Measurements from ENCODE around the gene TBC1D22A. TPM values are rescaled to one million over a fixed set of nuclear protein-coding genes. Genes with fewer than 3 reads are reported as not detected.

The TBC1D22A gene
- total RNA-seq, 1 donor from 2014 or later: 18.9 TPM

GRCh38 chr22:47054231-47055072 is 292.0 kb downstream of the TBC1D22A start:
- Mint-ChIP-seq H3K27me3 (ENCODE audit: low read depth) (no peaks in the 10 kb centered on the region), H3K27ac (ENCODE audit: unreplicated experiment) (no peak overlapping the region), H3K9me3 (ENCODE audit: low read depth) (no peaks in the 10 kb centered on the region), H3K36me3 (ENCODE audit: low read depth) (peaks cover 2% of the 10 kb centered on the region), H3K4me1 (ENCODE audit: low read depth) (peaks cover 15% of the 10 kb centered on the region), H3K4me3 (ENCODE audit: unreplicated experiment) (no peak overlapping the region)
- TF ChIP-seq CTCF (IDR thresholded peaks at IDR 0.05): no peak
- DNase-seq (ENCODE audit: low spot score): peak; percentile 71

- no peak overlapping the region for H3K27ac Mint-ChIP-seq (ENCODE audit: unreplicated experiment)
Observed at GRCh38 chr22:47055073-47055355, 292.6 kb downstream of the TBC1D22A start.

DNA sequence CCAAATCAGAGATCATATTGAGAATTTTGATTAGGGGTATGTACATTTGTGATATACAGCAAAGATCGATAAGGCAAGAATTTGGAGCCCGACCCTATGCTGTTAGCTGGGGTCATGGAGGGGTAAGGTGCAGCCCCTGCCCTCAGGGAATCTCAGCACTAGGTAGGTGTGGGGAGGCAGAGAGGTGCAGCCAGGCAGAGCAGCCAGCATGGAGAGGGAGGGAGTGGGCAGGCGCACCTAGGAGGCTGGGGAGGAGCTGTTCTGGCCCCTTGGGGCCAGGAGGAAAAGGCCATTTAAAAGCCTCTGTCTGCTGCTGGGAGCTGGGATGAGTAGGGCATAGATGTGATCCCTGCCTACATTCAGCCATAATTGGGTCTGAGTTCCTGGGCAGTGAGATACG is 293.0 kb downstream of the TBC1D22A start:
- peaks cover 2% of the 10 kb centered on the region for H3K36me3 Mint-ChIP-seq (ENCODE audit: low read depth)
- TF ChIP-seq CTCF (IDR thresholded peaks at IDR 0.05): no peak
- DNase-seq (ENCODE audit: low spot score): peak; percentile 59
- no peaks in the 10 kb centered on the region for H3K27me3 Mint-ChIP-seq (ENCODE audit: low read depth)
- no peak overlapping the region for H3K27ac Mint-ChIP-seq (ENCODE audit: unreplicated experiment)
- no peak overlapping the region for H3K4me3 Mint-ChIP-seq (ENCODE audit: unreplicated experiment)
- H3K9me3 Mint-ChIP-seq (ENCODE audit: low read depth): no peaks in the 10 kb centered on the region
- peaks cover 15% of the 10 kb centered on the region for H3K4me1 Mint-ChIP-seq (ENCODE audit: low read depth)

More at GRCh38 chr22:47055073-47055355, 292.6 kb downstream of the TBC1D22A start:
- peaks cover 2% of the 10 kb centered on the region for H3K36me3 Mint-ChIP-seq (ENCODE audit: low read depth)
- no peaks in the 10 kb centered on the region for H3K9me3 Mint-ChIP-seq (ENCODE audit: low read depth)
- H3K4me1 Mint-ChIP-seq (ENCODE audit: low read depth): peaks cover 15% of the 10 kb centered on the region
- TF ChIP-seq CTCF (IDR thresholded peaks at IDR 0.05): no peak
- peak; percentile 57 for DNase-seq (ENCODE audit: low spot score)
- no peaks in the 10 kb centered on the region for H3K27me3 Mint-ChIP-seq (ENCODE audit: low read depth)
- no peak overlapping the region for H3K4me3 Mint-ChIP-seq (ENCODE audit: unreplicated experiment)

GRCh38 chr22:47055921-47056320 is 293.5 kb downstream of the TBC1D22A start:
- no peak for TF ChIP-seq CTCF (IDR thresholded peaks at IDR 0.05)
- DNase-seq (ENCODE audit: low spot score): peak; percentile 69
- Mint-ChIP-seq H3K4me1 (ENCODE audit: low read depth) (peaks cover 15% of the 10 kb centered on the region), H3K36me3 (ENCODE audit: low read depth) (peaks cover 2% of the 10 kb centered on the region), H3K4me3 (ENCODE audit: unreplicated experiment) (no peak overlapping the region), H3K9me3 (ENCODE audit: low read depth) (no peaks in the 10 kb centered on the region), H3K27ac (ENCODE audit: unreplicated experiment) (no peak overlapping the region), H3K27me3 (ENCODE audit: low read depth) (no peaks in the 10 kb centered on the region)

- Mint-ChIP-seq H3K27me3 (ENCODE audit: low read depth) (no peaks in the 10 kb centered on the region), H3K9me3 (ENCODE audit: low read depth) (no peaks in the 10 kb centered on the region), H3K4me3 (ENCODE audit: unreplicated experiment) (no peak overlapping the region), H3K4me1 (ENCODE audit: low read depth) (peaks cover 15% of the 10 kb centered on the region), H3K36me3 (ENCODE audit: low read depth) (peaks cover 5% of the 10 kb centered on the region), H3K27ac (ENCODE audit: unreplicated experiment) (no peak overlapping the region)
- no peak for TF ChIP-seq CTCF (IDR thresholded peaks at IDR 0.05)
- peak; percentile 57 for DNase-seq (ENCODE audit: low spot score)
Observed at GRCh38 chr22:47056361-47056760, 293.9 kb downstream of the TBC1D22A start.
